HTERT RPE-1 (cell line): Measurements from ENCODE around the gene GGT5.
"Not testable (repeated sequence)": the region's sequence is repeated elsewhere in the genome, so short reads cannot be mapped to it uniquely, and the experiment has no call there.

Experiments used
- in situ Hi-C: fragments of 300-500 bp; cut with MboI; formaldehyde crosslinking; loops from 4 replicates; pipeline ENCODE4 v1.14.3; 2020; ENCODE audit warnings: low sequenced_read_pairs

GGT5 gene, protein sequence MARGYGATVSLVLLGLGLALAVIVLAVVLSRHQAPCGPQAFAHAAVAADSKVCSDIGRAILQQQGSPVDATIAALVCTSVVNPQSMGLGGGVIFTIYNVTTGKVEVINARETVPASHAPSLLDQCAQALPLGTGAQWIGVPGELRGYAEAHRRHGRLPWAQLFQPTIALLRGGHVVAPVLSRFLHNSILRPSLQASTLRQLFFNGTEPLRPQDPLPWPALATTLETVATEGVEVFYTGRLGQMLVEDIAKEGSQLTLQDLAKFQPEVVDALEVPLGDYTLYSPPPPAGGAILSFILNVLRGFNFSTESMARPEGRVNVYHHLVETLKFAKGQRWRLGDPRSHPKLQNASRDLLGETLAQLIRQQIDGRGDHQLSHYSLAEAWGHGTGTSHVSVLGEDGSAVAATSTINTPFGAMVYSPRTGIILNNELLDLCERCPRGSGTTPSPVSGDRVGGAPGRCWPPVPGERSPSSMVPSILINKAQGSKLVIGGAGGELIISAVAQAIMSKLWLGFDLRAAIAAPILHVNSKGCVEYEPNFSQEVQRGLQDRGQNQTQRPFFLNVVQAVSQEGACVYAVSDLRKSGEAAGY

DNA sequence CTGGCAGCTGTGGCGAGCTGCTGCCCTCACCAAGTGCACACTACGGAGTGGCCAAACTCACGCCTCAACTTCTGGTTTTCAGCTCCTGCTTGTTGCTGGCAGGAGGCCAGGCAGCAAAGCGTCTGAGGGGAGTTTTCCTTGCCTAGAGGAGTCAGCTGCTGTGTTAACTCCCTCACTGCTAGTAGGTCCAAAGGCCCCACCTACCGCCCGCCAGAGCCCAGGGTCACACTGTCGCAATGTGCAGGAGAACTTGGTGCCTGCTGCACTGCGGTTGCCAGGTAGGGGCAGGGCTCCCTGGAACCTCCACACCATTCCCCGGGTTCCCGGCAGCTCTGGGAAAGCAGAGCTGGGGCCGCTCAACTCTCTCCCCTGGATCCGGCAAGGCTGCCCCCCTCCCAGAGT is at the start of gene GGT5:
Gene GGT5, minus strand, starts transcription at position 53 of the 402 bp plus-strand sequence. CDS start 357 bp downstream, outside the sequence.
- in situ Hi-C loops: not testable (repeated sequence)

DNA sequence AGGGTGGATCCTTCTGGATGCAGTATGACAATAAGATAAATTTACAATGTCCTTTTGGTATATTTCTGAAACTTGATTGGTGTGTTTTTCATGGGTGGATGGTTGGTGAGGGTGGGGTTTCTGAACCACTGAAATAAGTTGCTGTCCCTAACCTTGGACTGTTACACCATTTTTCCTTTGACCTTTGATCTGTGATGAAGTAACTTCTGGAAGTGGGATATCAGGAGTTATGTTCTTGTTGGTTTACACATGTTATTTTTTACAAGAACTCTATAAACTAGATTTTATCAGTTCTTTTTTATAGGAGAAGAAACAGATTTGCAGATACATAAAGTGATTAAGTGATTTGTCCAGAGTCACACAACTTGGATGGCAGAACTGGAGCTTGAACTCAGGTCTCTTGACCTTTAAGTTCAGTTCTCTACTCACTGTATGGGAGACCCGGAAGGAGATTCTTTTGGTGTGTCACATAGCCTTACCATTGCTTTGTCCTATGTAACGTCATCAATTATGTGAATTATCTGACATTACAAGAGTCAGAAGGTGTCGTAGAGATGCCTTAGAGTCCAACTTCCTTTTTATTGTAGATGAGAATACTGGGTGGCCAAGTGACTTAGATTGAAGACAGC is 47.4 kb upstream of the GGT5 start:
- in situ Hi-C loops: not testable (repeated sequence)

DNA sequence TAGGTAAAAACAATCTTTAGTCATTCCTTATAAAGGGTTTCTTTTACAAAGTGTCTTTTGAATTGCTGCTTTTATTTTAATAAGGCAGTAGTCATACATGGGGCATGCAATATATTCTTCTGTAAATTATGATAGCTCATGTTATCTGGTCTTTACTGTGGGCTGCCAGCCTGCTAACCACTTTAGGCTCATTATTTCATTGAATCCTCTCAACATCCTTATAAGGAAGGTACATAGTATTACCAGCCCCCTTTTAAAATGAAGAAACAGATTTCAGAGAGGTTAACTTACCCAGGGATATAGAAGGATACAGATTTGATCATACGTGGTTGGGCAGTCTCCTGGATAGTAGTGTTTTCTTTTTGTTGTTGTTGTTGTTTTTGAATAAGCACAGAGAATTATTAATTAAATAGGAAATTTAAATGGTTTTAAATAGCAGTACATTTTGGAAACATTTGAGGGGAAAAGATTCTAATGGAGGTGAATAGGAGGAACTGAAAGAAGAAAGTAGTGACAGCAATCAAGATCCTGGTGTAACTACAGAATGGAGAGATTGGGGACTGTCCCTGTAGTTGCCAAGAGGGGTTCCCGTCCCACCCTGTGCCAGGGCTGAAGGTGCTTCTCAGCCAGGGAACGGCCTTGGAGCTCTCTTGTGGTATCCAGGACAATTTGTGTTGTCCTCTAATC is 46.8 kb upstream of the GGT5 start:
- in situ Hi-C loops: no loop called here

DNA sequence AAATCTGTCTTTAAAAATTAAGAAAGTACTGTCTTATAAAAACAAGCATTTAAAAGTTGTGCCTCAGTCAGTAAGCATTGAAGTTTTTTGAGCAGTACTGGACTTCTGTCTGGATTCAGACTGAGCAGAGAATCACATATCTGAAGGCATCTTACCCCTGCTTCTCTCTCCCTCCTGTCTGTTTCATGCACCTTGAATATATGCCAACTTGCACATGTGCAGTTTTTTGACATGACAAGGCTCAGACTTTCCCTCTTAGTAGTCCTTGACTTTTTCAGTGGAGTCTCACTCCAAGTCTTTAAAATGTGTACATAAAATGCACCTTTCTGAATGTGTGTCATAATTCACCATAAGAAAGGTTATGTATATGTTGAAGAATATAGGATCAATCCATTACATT is 45.6 kb upstream of the GGT5 start:
- in situ Hi-C loops: no loop called here

DNA sequence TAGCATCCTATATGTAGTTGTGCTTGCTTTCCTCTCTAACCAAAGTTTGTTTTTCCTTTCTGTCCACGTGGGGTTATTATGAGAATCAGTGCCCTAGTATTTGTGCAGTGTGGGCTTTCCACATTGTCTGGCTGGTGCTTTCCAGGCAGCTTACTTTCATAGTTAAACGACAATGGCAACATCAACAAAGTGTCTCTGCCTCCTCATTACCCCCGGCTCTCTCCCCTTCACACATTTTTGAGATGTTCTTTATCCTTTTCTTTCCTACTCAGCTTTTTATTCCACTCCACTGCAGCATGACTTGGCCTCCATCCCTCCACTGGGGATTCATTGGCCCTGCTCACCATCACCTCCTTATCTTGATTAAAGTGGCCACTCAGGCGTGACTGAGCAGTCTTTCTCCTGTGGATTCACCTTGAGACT is 44.9 kb upstream of the GGT5 start:
- in situ Hi-C loops: no loop called here

DNA sequence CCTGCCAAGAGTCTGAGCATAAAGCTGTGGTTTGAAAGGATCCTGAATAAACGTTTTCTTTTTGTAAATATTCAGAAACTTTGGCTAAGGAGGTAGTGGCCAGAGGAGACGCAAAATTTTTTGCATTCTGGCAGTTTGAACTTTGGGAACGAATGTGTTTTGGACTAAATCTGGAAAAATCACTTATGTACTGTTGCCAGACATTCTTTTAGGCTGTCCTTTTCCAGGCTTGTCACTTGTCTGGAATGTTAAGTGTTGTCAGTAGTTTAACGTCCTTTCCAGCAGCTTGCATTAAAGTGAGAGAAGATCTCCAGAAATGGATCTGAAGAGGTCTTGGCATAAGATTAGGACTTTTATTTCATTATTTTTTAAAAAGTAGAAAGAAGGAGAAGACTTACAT is 44.2 kb upstream of the GGT5 start:
- in situ Hi-C loops: no loop called here

DNA sequence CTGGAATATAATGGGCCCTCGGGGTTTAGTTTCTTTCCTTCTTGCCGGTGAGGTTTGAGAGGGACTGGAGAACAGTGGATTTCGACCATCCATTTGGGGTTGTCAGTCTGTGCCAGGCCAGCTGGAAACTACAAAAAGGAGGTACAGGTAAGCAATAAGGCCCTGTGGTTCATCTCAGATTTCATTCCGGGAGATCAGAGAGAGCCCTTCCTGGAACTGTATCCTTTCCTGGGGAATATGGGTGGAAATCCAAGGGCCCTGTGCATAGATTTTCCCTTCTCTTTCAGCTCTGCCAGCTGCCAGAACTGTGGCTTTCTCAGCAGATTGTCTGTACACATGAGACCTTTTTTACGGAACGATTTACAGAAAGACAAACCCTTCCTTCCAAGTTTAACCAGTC is 42.9 kb upstream of the GGT5 start:
- in situ Hi-C loops: not testable (repeated sequence)

DNA sequence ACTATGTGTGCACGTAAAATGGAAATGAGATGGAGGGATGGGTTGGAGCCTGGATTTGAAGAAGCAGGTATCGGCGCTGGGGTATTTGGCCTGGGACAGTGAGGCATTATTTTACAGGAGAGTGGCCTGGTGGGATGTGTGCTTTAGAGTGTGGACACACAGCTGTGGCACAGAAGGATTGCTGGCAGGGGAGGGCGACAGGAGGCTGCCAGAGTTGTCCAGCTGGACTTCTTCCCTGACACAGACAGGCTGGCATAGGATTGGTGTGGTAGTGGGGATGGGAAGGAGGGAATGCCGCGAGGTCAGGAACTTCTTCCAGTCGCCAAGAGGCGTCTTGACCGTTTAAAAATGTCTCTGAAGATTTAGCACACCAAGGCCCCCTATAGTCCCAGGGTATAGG is 42.3 kb upstream of the GGT5 start:
- in situ Hi-C loops: not testable (repeated sequence)

DNA sequence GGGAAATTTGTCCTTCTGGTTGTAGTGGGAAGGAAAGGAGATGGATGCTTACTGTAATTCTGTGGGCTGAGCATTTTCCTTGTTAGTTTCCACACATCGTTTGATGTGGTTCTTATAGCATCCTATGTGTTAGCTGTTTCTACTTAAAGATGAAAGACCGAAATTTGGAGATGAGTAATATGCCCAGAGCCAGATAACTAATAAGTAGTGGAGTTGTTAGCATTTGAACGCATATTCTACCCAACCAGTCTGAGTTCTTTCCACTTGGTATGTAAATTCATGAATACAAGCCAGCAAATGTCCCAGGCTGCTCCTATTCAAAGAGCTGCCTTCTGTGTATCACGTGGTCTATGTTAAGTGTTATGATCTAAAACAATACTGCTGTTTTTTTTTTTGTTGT is 40.4 kb upstream of the GGT5 start:
- in situ Hi-C loops: no loop called here

DNA sequence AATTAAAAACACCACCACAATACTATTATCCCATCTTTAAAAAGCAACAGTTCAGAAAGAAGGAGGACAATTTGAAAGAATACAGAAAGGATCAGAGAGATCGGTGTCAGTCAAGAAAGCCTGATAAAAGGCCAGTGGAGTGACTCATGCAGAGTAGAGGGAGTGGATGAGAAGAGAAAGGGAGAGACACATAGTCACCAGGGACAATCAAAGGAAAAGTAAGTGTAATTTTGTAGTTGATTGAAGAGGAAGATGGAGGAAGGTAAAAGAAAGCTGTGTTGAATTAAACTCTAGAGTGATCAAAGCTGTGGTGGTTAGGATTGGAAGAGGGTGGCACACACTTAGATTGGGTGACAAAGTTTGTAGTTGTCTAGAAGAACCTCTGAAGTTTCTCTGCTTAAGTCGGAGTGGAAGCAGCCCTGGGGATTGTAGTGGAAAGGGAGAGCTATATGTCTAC is 39.9 kb upstream of the GGT5 start:
- in situ Hi-C loops: no loop called here

DNA sequence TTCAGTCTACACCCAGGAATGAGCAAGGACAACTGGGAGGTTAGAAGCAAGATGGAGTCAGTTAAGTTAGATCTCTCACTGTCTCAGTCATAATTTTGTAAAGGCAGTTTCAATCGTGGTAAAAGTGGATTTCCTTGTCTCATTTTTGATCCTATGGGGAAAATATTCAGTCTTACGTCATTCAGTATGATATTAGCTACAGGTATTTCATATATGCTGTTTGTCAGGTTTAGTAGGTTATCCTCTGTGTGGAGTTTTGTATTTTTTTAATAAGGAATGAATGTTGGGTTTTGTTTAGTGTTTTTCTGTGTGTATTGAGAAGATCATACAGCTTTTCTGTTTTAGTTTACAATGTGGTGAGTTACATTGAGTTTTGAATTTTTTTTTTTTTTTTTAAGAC is 37.5 kb upstream of the GGT5 start:
- in situ Hi-C loops: no loop called here

DNA sequence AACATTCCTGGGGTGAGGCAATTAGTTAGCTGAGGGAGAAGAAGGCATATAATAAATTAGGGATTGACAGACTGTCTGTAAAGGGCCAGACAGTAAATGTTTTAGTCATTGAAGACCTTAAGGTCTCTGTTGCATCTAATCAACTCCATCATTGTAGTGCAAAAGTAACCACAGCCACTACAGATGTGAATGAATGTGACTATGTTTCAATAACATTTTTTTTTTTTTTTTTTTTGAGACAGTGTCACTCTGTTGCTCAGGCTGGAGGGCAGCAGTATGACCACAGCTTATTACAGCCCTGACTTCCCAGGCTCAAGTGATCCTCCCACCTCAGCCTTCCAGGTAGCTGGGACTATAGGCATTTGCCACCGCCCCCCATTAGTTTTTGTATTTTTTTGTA is 35.5 kb upstream of the GGT5 start:
- in situ Hi-C loops: not testable (repeated sequence)

DNA sequence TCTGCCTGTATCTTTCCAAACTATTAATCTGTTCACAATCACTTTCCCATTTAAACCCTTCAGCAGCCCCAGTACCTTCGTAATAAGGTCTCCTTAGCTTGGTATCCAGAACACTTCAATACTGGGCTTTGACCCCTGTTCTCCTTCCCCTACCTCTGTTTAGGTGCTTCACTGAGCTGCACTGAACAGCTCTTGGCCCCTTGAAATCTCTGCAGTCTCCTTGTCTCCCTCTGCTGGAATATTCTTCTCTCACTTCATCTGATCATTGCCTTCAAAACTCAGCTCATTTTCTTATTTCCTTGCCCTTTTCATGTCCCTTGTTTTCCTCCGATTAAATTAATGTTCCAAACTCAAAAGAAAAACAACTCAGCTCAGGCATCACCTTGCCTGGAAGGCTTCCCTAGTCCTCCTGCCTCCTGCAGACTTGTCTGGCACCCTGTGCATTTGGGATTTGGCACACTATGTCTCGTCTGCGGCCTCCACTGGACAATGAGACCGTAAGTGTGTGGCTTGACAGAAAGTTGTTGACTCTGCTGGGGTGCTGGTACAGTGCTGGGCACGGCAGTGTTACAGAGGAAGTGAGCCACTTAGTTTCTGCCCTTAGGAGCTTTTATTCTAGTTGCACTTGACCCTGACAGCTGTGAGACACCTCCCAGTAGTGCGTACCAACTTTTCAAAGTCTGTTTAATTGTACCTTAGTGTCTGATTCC is 30.0 kb upstream of the GGT5 start:
- in situ Hi-C loops: not testable (repeated sequence)

DNA sequence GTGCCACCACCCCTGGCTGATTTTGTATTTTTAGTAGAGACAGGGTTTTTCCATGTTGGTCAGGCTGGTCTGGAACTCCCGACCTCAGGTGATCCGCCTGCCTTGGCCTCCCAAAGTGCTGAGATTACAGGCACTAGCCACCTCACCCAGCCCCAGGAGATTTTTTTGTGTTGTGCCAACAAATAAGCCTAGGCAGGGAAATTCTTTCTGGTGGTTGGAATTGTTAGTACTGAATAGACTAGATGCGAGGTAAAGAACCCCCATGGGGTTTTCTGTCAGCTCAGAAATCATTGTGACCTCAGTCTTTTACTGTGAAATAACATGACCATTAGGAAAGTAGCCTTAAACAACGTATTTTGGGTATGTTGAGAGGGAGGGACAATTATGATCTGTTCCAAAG is 29.0 kb upstream of the GGT5 start:
- in situ Hi-C loops: not testable (repeated sequence)

DNA sequence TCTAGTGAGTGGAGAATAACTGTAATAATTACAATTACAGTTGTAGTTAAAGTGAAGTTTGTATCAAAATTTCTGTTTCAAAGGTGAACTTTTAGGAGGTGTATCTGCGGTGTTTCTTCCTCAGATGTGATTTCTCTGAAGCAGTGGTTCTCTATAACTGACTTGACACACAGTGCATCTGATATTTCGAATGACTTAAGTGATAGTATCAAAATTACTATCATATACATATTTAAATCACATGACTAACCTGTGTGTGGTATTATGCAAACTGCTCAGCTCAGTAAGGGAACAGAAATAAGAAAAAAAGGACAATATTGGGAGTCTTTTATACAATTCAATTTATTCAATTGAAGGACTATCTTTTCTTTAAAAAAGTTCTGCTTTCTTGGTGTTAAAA is 28.1 kb upstream of the GGT5 start:
- in situ Hi-C loops: not testable (repeated sequence)

DNA sequence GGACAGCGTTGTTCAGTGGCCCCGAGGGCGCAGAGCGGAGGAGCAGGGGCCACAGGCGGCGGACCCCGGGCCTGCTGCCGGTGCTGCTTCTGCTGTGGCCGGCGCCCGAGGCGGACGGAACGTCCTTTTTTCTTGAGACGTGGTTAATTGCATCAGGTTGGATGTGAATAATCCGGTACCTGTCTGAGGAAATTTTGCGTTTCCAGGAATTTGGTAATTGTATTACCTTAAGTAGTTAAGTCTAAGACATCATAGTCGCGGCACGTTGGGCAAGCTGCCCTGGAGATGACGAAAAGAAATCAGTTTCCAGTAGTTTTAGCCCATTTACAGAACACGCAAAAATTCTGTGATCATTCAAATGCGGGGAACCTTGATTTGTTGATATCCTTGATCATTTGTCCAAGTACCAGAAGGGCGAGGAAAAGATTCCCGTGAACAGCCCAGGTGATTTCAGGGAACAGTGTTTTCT is 26.5 kb upstream of the GGT5 start:
- in situ Hi-C loops: no loop called here

DNA sequence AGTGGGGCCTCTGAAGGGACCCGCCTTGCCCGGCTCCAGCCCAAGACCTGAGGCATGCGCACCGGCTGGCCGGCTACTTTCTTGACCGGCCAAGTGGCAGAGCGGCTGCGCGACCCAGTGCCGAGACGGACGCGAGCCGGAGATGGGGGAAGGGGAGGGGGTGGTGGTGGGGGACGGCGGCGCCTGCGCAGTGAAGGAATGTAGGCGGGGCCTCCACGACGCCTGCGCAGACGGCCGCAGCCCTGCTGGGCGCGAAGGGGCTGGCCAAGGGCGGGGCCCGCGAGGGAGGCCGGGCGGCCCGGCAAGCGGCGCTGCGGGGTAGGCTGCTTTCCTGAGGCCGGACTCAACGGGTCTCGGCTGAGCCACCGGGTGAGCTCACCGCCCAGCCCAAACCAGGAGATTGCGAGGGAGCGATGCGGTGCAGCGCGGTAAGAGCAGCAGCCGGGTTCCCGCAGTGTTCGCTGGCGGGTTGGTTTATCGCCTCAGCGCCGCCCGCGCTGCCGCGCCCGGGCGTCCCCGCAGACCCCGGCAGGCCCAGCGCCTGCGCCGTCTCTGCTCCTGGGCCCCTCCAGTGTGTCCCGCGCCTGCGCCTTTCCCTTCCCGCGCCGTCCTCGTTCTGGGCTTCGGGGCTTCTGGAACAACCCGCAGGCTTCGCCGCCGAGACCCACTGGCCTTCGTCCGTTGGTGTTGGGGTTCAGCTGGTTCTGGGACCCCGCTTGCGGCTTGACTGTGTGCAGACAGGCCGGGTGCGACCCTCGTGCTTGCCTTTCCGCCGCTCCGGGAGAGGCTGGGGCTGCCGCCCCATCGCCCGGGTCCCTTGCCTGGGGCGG is 25.9 kb upstream of the GGT5 start, which contains the start of gene SPECC1L:
Gene SPECC1L, plus strand, starts transcription at position 276 of the 830 bp plus-strand sequence. CDS start 31,401 bp downstream, outside the sequence.
- in situ Hi-C loops: no loop called here

DNA sequence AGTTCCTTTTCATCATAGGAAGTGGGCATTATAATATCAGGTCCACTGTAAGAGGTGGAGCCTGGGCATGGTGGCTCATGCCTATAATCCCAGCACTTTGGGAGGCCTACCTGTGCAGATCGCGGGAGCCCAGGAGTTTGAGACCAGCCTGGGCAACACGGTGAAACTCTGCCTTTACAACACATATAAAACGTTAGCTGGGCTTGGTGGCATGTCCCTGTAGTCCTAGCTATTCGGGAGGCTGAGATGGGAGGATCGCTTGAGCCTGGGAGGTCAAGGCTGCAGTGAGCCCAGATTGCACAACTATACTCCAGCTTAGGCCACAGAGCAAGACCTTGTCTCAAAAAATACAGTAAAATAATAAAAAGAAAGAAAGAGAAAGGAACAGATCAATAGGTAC is 21.6 kb upstream of the GGT5 start:
- in situ Hi-C loops: not testable (repeated sequence)

DNA sequence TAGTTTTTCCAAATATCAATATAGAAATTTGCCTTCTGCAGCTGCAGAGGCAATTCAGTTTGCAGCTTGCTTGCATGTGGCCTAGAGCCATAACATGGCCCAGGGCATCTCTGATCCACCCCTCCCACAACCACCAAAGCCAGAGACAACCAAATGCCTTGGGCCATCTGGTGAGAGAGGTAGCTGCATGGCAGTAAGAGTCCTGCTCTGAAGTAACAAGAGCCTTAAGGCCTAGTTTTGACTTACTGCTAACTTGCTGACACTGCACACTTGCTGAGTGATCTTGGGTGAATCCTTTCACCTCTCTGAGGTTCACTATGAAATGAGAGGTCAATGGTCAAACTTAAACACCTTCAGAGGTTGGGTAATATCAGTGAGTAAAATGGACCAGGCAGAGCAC is 20.9 kb upstream of the GGT5 start:
- in situ Hi-C loops: no loop called here
